Transverse colon (tissue), 4 donors: ENCODE data around the gene EML4. TPM values are rescaled to one million over a fixed set of nuclear protein-coding genes. Genes with fewer than 3 reads are reported as not detected.

Source experiments
- DNase-seq: peaks from one replicate; pipeline ENCODE4 v3.0.0-alpha.2; 2019
- H3K27ac ChIP-seq, 4 donors: fragments of 200-600 bp; sonication (generic); 2 replicates each; pipeline ENCODE4 v1.5.1; 2016 to 2018; ENCODE audit warnings: inconsistent platforms in 4 of 4
- H3K27me3 ChIP-seq: fragments of 200-600 bp; sonication (generic); 2 replicates; pipeline ENCODE4 v1.5.1; 2017; ENCODE audit warnings: inconsistent platforms
- H3K36me3 ChIP-seq, 4 donors: fragments of 200-600 bp; sonication (generic); 2 replicates each; pipeline ENCODE4 v1.5.1; 2017 to 2019; ENCODE audit warnings: inconsistent platforms in 4 of 4
- H3K4me1 ChIP-seq, 4 donors: fragments of 200-600 bp; sonication (generic); 2 replicates each; pipeline ENCODE4 v1.5.1; 2017 to 2020; ENCODE audit warnings: inconsistent platforms in 4 of 4
- H3K4me3 ChIP-seq, 4 donors: fragments of 200-600 bp; sonication (generic); 1 replicate in 1 of 4; 2 replicates in 3 of 4; pipeline versions ENCODE4 v1.5.1 to v1.6.1; 2017 to 2019; ENCODE audit warnings: inconsistent platforms in 4 of 4
- H3K9me3 ChIP-seq, 2 donors: fragments of 200-600 bp; sonication (generic); 2 replicates each; pipeline ENCODE4 v1.5.1; 2017 to 2019; ENCODE audit warnings: inconsistent platforms in 2 of 2
- EP300 ChIP-seq: sonication (generic); formaldehyde crosslinking; IDR thresholded peaks from one replicate; pipeline ENCODE4 v1.6.1; 2017; ENCODE audit warnings: antibody characterized with exemption, low read depth
- POLR2A ChIP-seq: fragments of 450-650 bp; IDR thresholded peaks from one replicate; pipeline ENCODE4 v1.6.1; 2016; ENCODE audit warnings: antibody characterized with exemption, mild to moderate bottlenecking, moderate library complexity
- POLR2AphosphoS5 ChIP-seq, 3 donors: sonication (generic); formaldehyde crosslinking; IDR thresholded peaks; one replicate each; pipeline ENCODE4 v1.6.1; 2016; ENCODE audit warnings: antibody characterized with exemption in 3 of 3
- WGBS, 2 donors: methylation state at CpG; one replicate each; pipeline ENCODE4 v1.1.5; 2018; ENCODE audit warnings: low coverage in 1 of 2; 5-methylcytosine and 5-hydroxymethylcytosine counted together
- in situ Hi-C, 4 donors: fragments of 200-750 bp; cut with MboI; loops; one replicate each; pipeline versions ENCODE4 v1.15.0 to v1.15.1; 2017; ENCODE audit warnings: low sequenced_read_pairs in 3 of 4, low pct_ligation_motif_present in 1 of 4, low pct_unique_long_range_greater_than_20kb in 1 of 4
- intact Hi-C: fragments of 100-400 bp; cut with DNase I; formaldehyde crosslinking; loops from one replicate; pipeline ENCODE4 v1.15.1; 2023; ENCODE audit warnings: low total_unique reads
- total RNA-seq, 4 donors: library from RNA; depleted of rRNA; stranded (reverse); fragments of >200 nt; gene quantifications; one replicate each; pipeline ENCODE4 v1.1.0, GENCODE V29; 2016
- TF ChIP-seq, protein P1 (sequence below), 5 experiments: fragments of 200-600 bp in 3 of 5; fragments of 450-650 bp in 2 of 5; sonication (generic) in 3 of 5; IDR thresholded peaks; 1 replicate in 2 of 5; 2 replicates in 3 of 5; pipeline ENCODE4 v1.5.1; 2016 to 2017; ENCODE audit warnings: antibody characterized with exemption in 5 of 5, inconsistent platforms in 3 of 5, mild to moderate bottlenecking in 2 of 5, moderate library complexity in 1 of 5

The EML4 gene
- total RNA-seq, 4 donors from 2014 or later: 49.7 to 91.5 (median 67.5) TPM

- H3K9me3 ChIP-seq: no peaks in the 10 kb centered on the region
- no peak for DNase-seq
- H3K4me3 ChIP-seq: no peak overlapping the region
- peaks cover 3 to 57% (median 37%) of the 10 kb centered on the region in 4 donors for H3K4me1 ChIP-seq
- WGBS, 2 donors: 52 to 70% methylated on average over 2 of the region's 2 CpGs
- H3K27me3 ChIP-seq: no peaks in the 10 kb centered on the region
- intact Hi-C loops (no loop called here), in situ Hi-C loops (loop anchor here in 2 of 4 donors (25.0 kb wide), 1 partner anchor 382 kb away; no protein-coding TSS in a partner anchor)
- TF ChIP-seq EP300: no peak
- no peak for TF ChIP-seq POLR2A
- TF ChIP-seq, protein P1, sequence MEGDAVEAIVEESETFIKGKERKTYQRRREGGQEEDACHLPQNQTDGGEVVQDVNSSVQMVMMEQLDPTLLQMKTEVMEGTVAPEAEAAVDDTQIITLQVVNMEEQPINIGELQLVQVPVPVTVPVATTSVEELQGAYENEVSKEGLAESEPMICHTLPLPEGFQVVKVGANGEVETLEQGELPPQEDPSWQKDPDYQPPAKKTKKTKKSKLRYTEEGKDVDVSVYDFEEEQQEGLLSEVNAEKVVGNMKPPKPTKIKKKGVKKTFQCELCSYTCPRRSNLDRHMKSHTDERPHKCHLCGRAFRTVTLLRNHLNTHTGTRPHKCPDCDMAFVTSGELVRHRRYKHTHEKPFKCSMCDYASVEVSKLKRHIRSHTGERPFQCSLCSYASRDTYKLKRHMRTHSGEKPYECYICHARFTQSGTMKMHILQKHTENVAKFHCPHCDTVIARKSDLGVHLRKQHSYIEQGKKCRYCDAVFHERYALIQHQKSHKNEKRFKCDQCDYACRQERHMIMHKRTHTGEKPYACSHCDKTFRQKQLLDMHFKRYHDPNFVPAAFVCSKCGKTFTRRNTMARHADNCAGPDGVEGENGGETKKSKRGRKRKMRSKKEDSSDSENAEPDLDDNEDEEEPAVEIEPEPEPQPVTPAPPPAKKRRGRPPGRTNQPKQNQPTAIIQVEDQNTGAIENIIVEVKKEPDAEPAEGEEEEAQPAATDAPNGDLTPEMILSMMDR (IDR thresholded peaks at IDR 0.05): no peak
- no peak for TF ChIP-seq POLR2AphosphoS5 (IDR thresholded peaks at IDR 0.05)
- peak overlapping the region in 3 of 4 donors; percentile 20 to 47 (median 32) for H3K27ac ChIP-seq
- H3K36me3 ChIP-seq: no peaks in the 10 kb centered on the region
Observed at GRCh38 chr2:42244520-42244919, 75.4 kb downstream of the EML4 start.

GRCh38 chr2:42245396-42245795 lies 76.2 kb downstream of the EML4 start:
- WGBS, 2 donors: 93 to 97% methylated on average over 4 of the region's 4 CpGs
- peaks cover 3 to 58% (median 44%) of the 10 kb centered on the region in 4 donors for H3K4me1 ChIP-seq
- H3K4me3 ChIP-seq: no peak overlapping the region
- in situ Hi-C loops (loop anchor here in 2 of 4 donors (25.0 kb wide), 1 partner anchor 383 kb away; no protein-coding TSS in a partner anchor), intact Hi-C loops (no loop called here)
- no peaks in the 10 kb centered on the region for H3K27me3 ChIP-seq
- no peaks in the 10 kb centered on the region for H3K9me3 ChIP-seq
- H3K27ac ChIP-seq: no peak overlapping the region
- no peak for TF ChIP-seq POLR2A
- TF ChIP-seq EP300: no peak
- TF ChIP-seq, protein P1 (IDR thresholded peaks at IDR 0.05): no peak
- TF ChIP-seq POLR2AphosphoS5 (IDR thresholded peaks at IDR 0.05): no peak
- no peaks in the 10 kb centered on the region for H3K36me3 ChIP-seq
- DNase-seq: no peak

DNA sequence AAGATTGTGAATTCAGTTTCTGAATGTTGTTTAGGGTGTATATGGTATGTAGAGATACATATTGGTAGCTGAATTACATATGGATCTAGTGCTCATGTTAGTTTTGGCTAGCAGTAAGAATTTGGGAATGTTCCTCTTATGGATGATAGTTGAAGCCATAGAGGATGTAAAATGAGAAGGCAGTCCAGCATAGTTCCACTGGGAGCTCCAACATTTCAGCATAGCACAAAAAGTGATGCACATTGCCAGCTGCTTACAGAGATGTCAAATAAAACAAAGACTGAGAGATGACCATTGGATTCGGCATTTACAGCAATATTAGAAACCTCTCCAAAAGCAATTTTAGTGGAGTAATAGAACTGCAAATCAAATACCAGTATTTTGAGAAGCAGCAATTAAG lies 77.4 kb downstream of the EML4 start:
- 91% methylated on average over 1 of the region's 1 CpG; no CpG with 5 or more reads in 1 of the 2 donors for WGBS, 2 donors
- Histone ChIP-seq H3K4me1 (peaks cover 3 to 53% (median 41%) of the 10 kb centered on the region in 4 donors), H3K4me3 (no peak overlapping the region), H3K27ac (no peak overlapping the region), H3K9me3 (no peaks in the 10 kb centered on the region), H3K36me3 (no peaks in the 10 kb centered on the region), H3K27me3 (no peaks in the 10 kb centered on the region)
- no peak for DNase-seq
- in situ Hi-C loops (loop anchor here in 2 of 4 donors (25.0 kb wide), 1 partner anchor 384 kb away; no protein-coding TSS in a partner anchor), intact Hi-C loops (no loop called here)
- no peak for TF ChIP-seq POLR2A
- TF ChIP-seq EP300: no peak
- TF ChIP-seq POLR2AphosphoS5 (IDR thresholded peaks at IDR 0.05): no peak
- TF ChIP-seq, protein P1 (IDR thresholded peaks at IDR 0.05): no peak

GRCh38 chr2:42248846-42249245 lies 79.7 kb downstream of the EML4 start:
- DNase-seq: no peak
- TF ChIP-seq POLR2A (no peak), POLR2AphosphoS5 (IDR thresholded peaks at IDR 0.05) (no peak), EP300 (no peak)
- TF ChIP-seq, protein P1 (IDR thresholded peaks at IDR 0.05): no peak
- intact Hi-C loops: no loop called here
- Histone ChIP-seq H3K36me3 (no peaks in the 10 kb centered on the region), H3K27me3 (no peaks in the 10 kb centered on the region), H3K4me3 (no peak overlapping the region), H3K27ac (peak overlapping the region in 3 of 4 donors; percentile 54 to 74 (median 62)), H3K4me1 (peaks cover 3 to 37% (median 28%) of the 10 kb centered on the region in 4 donors), H3K9me3 (no peaks in the 10 kb centered on the region)
- 47 to 57% methylated on average over 1 of the region's 1 CpG for WGBS, 2 donors
- in situ Hi-C loops: loop anchor here in 2 of 4 donors (25.0 kb wide), 1 partner anchor 387 kb away; no protein-coding TSS in a partner anchor
